Thoracic aorta (tissue), 2 donors: ENCODE measurements around the gene P2RX7. TPM values are rescaled to one million over a fixed set of nuclear protein-coding genes. Genes with fewer than 3 reads are reported as not detected.

Source experiments
- ATAC-seq: fragments of 150-250 bp; one replicate; pipeline ENCODE4 v1.8.0; 2017; ENCODE audit warnings: low read depth; ENCODE audit not compliant: insufficient number of reproducible peaks, low FRiP score
- DNase-seq: peaks from one replicate; pipeline ENCODE4 v3.0.0-alpha.2; 2020; ENCODE audit warnings: low spot score
- H3K27ac ChIP-seq, 2 donors: fragments of 200-600 bp; sonication (generic); 1 replicate in 1 of 2; 2 replicates in 1 of 2; pipeline ENCODE4 v1.5.1; 2016; ENCODE audit warnings: mild to moderate bottlenecking in 2 of 2, moderate library complexity in 2 of 2
- H3K27me3 ChIP-seq: fragments of 200-600 bp; sonication (generic); replicated peaks from 2 replicates; pipeline ENCODE4 v1.6.0; 2016; ENCODE audit warnings: mild to moderate bottlenecking; ENCODE audit not compliant: insufficient read depth
- H3K36me3 ChIP-seq: fragments of 200-600 bp; sonication (generic); one replicate; pipeline ENCODE4 v1.5.1; 2016
- H3K4me1 ChIP-seq, 2 donors: fragments of 200-600 bp; sonication (generic); 1 replicate in 1 of 2; 2 replicates in 1 of 2; pipeline versions ENCODE4 v1.5.1 to v1.6.0; 2016; ENCODE audit warnings: low read depth in 2 of 2, mild to moderate bottlenecking in 1 of 2; ENCODE audit not compliant: control insufficient read depth in 1 of 2
- H3K4me3 ChIP-seq: fragments of 200-600 bp; sonication (generic); 2 replicates; pipeline ENCODE4 v1.5.1; 2016; ENCODE audit warnings: mild to moderate bottlenecking
- H3K9me3 ChIP-seq: fragments of 200-600 bp; sonication (generic); 2 replicates; pipeline ENCODE4 v1.5.1; 2016
- total RNA-seq, 2 donors: library from RNA; depleted of rRNA; stranded (reverse); fragments of >200 nt; gene quantifications; one replicate each; pipeline versions ENCODE4 v1.1.0 to v1.2.3, GENCODE V29; 2016
- TF ChIP-seq, protein P1 (sequence below): fragments of 200-600 bp; sonication (generic); IDR thresholded peaks from one replicate; pipeline ENCODE4 v1.5.1; 2019; ENCODE audit warnings: antibody characterized with exemption

P2RX7 gene
- total RNA-seq, 2 donors from 2014 or later: 3.2 to 4.0 TPM

DNA sequence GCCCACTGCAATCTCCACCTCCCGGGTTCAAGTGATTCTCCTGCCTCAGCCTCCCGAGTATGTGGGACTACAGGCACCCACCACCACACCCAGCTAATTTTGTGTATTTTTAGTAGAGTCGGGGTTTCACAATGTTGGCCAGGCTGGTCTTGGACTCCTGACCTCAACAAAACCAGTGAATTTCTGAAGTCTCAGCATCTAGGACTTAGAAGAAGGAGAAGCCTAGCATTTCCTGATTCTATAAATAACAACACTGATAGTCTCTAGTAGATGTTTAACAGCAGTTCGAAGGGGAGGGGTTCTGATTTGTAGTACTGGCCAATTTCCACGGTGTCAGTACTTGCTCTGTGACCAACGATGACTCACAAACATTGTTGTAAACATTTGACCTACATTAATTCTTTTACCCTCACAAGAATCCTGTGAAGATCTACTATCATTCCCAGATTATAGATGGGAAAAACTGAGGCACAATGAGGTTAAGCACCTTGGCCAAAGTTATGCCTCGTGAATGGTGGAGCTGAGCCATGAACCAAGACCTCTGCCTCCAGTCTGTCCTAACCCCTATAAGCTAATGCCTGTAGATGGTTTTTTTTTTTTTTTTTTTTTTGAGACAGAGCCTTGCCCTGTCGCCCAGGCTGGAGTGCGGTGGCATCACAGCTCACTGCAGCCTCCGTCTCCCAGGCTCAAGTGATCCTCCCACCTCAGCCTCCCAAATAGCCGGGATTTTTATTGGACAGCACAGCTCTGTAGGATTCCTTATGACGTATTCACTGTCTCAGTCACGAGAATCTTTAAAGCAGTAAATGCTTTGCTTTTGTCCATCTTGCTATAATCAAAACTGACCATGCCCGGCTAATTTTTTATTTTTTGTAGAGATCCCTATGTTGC lies 82.4 kb downstream of the P2RX7 start:
- ATAC-seq: no peak
- DNase-seq: no peak

DNA sequence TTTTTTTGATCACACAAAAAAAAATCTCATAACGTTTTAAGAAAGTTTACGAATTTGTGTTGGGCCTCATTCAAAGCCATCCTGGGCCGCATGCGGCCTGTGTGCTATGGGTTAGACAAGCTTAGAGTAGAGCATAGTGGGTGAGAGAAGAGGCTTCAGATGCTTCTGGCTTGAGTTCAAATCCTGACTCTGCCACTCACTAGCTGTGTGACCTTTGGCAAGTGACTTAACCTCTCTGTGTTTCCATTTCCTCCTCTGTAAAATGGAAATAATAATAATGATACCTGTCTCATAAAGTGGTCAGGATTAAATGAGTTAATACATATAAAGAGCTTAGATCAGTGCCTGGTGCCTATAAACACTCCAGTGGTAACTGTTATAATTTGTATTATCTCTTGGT lies 83.4 kb downstream of the P2RX7 start:
- Histone ChIP-seq H3K4me1 (peaks cover under 1 to 13% of the 10 kb centered on the region in 2 donors), H3K36me3 (peaks cover 3% of the 10 kb centered on the region), H3K9me3 (no peaks in the 10 kb centered on the region), H3K27ac (no peak overlapping the region), H3K4me3 (no peak overlapping the region), H3K27me3 (no peaks in the 10 kb centered on the region)
- DNase-seq (no peak), ATAC-seq (no peak)
- TF ChIP-seq, protein P1, sequence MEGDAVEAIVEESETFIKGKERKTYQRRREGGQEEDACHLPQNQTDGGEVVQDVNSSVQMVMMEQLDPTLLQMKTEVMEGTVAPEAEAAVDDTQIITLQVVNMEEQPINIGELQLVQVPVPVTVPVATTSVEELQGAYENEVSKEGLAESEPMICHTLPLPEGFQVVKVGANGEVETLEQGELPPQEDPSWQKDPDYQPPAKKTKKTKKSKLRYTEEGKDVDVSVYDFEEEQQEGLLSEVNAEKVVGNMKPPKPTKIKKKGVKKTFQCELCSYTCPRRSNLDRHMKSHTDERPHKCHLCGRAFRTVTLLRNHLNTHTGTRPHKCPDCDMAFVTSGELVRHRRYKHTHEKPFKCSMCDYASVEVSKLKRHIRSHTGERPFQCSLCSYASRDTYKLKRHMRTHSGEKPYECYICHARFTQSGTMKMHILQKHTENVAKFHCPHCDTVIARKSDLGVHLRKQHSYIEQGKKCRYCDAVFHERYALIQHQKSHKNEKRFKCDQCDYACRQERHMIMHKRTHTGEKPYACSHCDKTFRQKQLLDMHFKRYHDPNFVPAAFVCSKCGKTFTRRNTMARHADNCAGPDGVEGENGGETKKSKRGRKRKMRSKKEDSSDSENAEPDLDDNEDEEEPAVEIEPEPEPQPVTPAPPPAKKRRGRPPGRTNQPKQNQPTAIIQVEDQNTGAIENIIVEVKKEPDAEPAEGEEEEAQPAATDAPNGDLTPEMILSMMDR: no peak

More for the DNA sequence above, 82.4 kb downstream of the P2RX7 start:
- Histone ChIP-seq H3K36me3 (peaks cover 3% of the 10 kb centered on the region), H3K27ac (no peak overlapping the region), H3K9me3 (no peaks in the 10 kb centered on the region), H3K4me1 (peaks cover 6 to 21% of the 10 kb centered on the region in 2 donors), H3K27me3 (no peaks in the 10 kb centered on the region), H3K4me3 (no peak overlapping the region)
- TF ChIP-seq, protein P1: no peak

DNA sequence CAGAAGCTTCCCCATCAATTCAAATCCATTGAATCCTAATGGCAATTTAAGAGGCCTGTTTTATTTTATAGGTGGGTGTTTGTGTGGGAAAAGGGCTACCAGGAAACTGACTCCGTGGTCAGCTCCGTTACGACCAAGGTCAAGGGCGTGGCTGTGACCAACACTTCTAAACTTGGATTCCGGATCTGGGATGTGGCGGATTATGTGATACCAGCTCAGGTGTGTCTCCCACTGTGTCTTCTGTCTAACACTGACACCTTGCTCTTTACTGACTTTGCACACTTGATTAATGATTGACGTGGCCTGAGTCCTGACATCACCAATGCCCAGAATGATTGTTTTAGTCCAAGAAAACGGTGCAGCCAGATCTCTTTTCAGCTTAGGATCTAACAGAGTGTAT lies 84.4 kb downstream of the P2RX7 start:
- H3K9me3 ChIP-seq: no peaks in the 10 kb centered on the region
- peaks cover 0 to 11% of the 10 kb centered on the region in 2 donors for H3K4me1 ChIP-seq
- H3K27ac ChIP-seq: no peak overlapping the region

DNA sequence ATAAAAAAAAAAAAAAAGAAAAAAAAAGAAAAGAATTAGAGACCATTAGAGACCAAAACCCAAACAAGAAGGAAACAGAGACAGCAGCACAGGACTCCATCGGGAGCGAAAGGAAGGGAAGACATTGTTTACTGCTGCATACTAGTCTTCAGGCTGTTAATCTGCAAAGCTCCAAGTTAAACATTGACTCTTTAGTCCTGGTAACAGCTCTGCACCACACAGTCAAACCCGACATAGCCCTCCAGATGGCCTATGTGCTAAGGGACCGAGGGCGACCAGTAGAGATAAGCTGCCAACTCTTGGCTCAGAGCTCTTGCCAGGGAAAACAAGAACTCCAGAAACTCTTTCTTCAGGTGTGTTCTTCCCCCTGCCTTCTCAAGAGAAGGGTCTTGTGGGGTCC lies 85.1 kb downstream of the P2RX7 start:
- Histone ChIP-seq H3K4me3 (no peak overlapping the region), H3K9me3 (no peaks in the 10 kb centered on the region), H3K4me1 (peaks cover 0 to 11% of the 10 kb centered on the region in 2 donors), H3K36me3 (peaks cover 3% of the 10 kb centered on the region), H3K27me3 (no peaks in the 10 kb centered on the region), H3K27ac (no peak overlapping the region)
- DNase-seq (no peak), ATAC-seq (no peak)
- TF ChIP-seq, protein P1: no peak

More for the DNA sequence above, 84.4 kb downstream of the P2RX7 start:
- Histone ChIP-seq H3K27me3 (no peaks in the 10 kb centered on the region), H3K36me3 (peaks cover 3% of the 10 kb centered on the region), H3K4me3 (no peak overlapping the region)
- no peak for ATAC-seq
- TF ChIP-seq, protein P1: no peak
- DNase-seq: no peak

DNA sequence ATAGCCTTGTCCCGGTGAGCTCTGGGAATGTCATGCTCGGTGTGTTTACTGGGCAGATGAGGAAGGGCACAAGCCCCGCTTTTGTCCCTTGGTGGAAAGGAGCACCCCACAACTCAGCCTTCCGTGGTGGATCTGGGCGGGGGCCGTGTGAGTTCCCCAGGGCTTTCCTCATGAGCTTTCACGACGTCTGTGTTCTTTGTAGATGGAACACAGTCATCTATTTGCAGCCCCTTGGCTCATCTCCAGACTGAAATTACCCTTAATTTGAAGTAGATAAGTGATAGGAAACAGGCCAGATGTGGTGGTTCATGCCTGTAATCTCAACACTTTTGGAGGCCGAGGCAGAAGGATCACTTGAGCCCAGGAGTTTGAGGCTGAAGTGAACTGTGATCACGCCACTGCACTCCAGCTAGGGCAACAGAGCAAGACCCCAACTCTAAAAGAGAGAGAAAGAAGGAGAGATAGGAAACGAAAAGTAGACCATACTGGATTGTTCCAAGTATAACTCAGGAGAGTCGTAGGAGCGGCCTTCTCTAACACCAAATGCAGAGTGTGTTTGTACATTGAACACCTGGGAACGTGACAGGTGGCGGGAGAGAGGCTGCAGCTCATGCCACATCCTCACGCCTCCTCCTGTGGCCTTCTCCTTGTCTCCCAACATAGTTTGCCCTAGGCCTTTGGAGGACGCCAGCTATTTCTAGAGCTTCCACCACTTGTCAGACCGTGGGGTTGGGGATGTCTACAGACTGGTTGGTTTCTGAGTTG lies 86.1 kb downstream of the P2RX7 start:
- H3K4me1 ChIP-seq: peaks cover 0 to 11% of the 10 kb centered on the region in 2 donors
- H3K27ac ChIP-seq: no peak overlapping the region

More for the DNA sequence above, 86.1 kb downstream of the P2RX7 start:
- ATAC-seq (no peak), DNase-seq (no peak)
- TF ChIP-seq, protein P1: no peak
- H3K27me3 ChIP-seq: no peaks in the 10 kb centered on the region
- H3K4me3 ChIP-seq: no peak overlapping the region
- peaks cover 3% of the 10 kb centered on the region for H3K36me3 ChIP-seq
- H3K9me3 ChIP-seq: no peaks in the 10 kb centered on the region
